Brain pericyte (primary cell): ENCODE results near the gene SH3RF3.
A peak's percentile ranks its signal among the peaks of the same experiment; 100 is the strongest.

Experiments used
- DNase-seq: peaks from one replicate; pipeline ENCODE4 v3.0.0-alpha.2; 2012; ENCODE audit warnings: low read depth, low spot score

The SH3RF3 gene

GRCh38 chr2:109497911-109498870 is 369.2 kb downstream of the SH3RF3 start:
- DNase-seq = no peak

- no peak for DNase-seq
These were observed 369.9 kb downstream of the SH3RF3 start for GRCh38 chr2:109498906-109499305.

- DNase-seq = no peak
These were observed 370.6 kb downstream of the SH3RF3 start for GRCh38 chr2:109499566-109499965.

DNA sequence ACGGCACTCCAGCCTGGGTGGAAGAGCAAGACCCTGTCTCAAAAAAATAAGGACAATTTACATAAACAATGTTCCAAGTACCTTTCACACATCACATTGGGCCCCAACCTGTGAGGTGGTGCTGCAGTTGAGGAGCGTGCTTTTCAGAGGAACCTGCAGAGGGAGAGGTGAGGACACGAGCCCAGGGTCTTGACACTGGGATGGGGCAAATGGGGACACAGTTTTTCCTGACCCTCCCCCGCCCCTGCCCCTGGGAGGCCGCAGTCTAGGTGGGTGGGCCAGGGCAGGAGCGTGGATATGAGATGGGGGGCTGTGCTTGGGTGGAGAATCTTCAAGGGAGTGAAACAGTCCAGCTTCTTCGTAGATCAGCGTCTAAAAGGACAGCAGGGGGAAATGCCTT is 371.9 kb downstream of the SH3RF3 start:
- no peak for DNase-seq

GRCh38 chr2:109501461-109501860 is 372.5 kb downstream of the SH3RF3 start:
- no peak for DNase-seq

DNA sequence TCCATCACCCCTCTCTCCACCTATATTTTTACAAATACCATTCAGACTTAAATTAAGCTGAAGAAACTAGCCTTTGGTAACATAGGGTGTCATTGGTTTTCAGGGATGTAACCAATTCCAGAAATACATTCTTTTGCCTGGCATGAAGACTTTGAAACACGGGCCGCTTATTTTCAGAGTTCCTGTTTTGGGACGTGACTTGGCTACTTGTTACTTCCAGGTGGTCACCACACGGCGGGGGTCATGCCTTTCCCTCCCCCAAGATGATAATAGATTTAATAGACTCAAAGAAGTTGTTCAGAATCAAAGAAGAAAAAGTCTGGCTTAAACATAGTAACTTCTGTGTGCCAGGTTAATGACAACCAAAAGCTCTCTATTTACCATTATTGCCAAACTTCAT is 374.2 kb downstream of the SH3RF3 start:
- DNase-seq = no peak

GRCh38 chr2:109507217-109507616 is 378.2 kb downstream of the SH3RF3 start:
- no peak for DNase-seq

- no peak for DNase-seq
These were observed 378.8 kb downstream of the SH3RF3 start for GRCh38 chr2:109507828-109508227.

DNA sequence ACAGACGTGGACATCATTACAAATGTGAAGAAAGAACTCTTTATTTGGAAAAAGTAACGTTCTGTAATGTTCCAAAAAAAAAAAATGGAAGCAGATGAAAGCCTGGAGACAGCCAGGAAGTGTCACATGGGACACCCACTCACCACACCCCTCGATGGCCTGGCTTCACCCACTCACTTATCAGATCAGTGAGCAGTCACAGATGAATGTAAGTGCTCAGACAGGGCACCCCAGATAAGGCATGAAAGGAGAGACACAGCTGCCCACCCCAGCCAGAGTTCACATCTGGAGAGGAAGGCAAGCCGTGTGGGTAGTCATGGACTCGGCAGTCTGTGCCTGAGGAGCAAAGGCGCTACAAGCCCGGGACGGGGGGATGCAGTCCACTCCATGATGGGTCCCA is 379.6 kb downstream of the SH3RF3 start:
- DNase-seq = no peak

DNA sequence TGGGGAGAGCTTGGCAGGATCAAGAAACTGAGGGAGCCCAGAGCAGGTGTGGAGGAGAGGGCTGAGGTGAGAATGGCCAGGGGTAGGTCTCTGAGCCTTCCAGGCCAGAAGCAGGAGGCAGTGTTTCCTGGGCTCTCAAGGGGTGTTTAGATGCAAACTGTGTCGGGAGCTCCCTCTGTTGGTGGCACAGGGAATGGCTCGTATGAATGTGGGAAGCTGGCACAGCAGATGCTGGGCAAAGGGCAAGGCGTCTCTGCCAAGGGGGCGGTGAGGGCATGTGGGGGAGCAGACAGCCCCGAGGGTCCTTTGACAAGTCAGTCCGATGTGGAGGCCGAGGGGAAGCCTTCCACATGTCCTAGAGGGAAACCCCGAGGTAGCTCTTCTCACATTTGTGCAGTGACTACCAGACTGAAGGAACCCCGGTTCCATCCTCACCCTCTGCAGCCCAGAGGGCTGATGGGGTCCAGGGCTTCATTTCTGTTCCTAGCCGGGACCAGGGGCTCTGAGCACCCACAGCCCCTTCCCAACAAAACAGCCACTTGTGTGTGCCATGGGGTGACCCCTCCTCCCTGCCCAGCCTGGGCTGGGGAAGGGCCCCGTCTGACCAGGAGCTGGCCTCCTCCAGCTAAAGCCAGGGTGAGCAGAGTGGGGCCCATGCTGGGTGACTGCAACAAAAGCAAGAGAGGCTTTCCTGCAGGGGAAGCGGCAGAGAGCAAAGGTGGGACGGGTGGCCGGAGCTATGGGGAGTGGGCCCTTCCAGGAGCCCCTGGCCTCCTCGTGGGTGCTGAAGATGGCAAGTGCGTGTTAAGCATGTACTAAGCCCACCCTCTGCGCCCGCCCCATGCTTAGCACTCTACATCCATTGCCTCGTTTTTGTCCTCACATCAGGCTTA is 381.4 kb downstream of the SH3RF3 start:
- peak; percentile 29 for DNase-seq

GRCh38 chr2:109511168-109511567 is 382.2 kb downstream of the SH3RF3 start:
- DNase-seq = no peak

GRCh38 chr2:109512076-109512475 is 383.1 kb downstream of the SH3RF3 start:
- no peak for DNase-seq

DNA sequence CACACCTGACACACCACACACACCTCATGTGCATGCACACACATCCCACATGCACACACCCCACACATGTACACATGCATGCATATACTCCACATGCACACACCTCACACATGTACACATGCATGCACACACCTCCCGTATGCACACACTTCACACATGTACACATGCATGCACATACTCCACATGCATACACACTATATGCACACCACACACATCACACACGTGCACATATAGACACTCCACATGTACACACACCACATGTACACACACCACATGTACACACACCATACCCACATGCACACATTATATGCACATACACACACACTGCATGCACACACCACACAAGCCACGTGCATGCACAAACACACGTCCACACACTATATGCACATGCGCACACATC is 384.2 kb downstream of the SH3RF3 start:
- DNase-seq = no peak

- DNase-seq = peak; percentile 29
These were observed 385.0 kb downstream of the SH3RF3 start for GRCh38 chr2:109513749-109514588.

- no peak for DNase-seq
These were observed 385.9 kb downstream of the SH3RF3 start for GRCh38 chr2:109514857-109515256.

GRCh38 chr2:109516445-109517117 is 387.6 kb downstream of the SH3RF3 start:
- DNase-seq = no peak

DNA sequence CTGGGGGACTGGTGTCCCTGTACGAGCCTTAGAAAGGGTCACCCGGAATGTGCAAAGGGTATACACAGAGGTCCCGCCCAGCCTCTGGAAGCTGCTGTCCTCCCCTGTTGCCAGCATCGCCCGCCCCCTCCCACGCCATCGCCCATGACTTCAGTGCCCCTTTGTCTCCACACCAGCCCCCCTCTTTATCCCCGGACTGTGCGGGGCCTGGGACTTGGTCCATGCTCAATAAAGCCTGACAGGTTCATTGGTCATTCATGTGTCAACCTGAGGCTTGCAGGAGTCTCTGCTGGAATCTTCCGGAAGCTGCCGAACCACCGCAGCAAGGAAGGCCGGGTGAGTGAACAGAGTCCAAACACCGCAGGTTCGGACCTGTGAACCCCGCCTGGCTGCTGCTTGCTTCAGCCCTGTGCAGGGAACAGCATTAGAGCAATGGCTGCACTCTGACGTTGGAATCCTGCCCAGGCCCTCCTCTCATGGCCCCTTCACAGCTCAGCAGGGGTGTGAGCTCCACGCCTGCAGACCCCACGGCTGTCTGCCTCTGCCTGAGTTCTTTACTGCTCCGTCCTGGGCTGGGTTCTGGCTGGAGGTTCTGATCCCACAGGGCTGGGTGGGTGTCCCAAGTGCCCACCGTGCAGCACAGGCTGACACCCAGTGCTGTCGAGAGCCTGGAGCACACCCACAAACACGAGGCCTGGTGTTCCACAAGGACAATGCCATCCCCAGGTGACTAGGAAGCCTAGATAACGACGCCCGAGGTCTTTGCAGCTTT is 388.3 kb downstream of the SH3RF3 start:
- no peak for DNase-seq

GRCh38 chr2:109519513-109519912 is 390.5 kb downstream of the SH3RF3 start:
- DNase-seq = no peak

DNA sequence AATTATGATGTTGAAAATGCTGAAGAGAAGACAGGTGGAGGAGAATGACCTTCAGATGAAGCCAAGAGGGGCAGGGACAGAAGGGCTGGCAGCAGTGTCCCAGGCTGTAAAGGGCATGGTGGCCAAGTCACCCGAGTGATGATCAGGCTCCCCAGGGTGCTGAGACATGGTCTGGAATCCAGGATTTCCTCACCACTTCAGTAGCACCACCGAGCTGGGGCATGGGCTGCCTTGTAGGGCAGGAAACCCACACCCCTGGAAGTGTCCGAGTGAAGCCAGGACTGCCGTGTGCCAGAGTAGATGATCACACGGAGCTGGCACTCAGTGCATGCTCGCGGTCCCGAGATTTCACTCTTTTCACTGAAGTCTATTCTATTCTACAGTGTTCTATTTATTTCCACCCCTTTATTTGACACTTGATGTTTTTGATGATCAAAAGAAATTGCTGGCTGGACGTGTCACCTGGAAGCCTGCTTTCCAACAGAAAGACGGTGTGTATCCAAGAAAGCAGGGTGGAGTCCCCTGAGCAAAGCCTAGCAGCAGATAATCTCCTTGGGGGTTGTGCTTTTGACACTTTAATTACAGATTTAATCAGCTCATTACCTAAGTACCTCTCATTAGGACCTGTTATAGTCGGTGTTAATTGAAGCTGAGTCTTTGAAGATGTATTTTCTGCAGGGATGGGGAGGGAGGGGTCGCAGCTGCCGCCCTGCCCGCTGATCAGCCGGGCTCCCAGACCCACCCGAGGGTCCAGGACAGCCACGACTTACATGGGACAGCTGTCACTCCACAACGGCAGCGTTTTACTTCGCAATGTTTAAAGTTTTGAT is 392.4 kb downstream of the SH3RF3 start:
- DNase-seq = no peak
